ENCODE measurements around the gene AREG. TPM values are rescaled to one million over a fixed set of nuclear protein-coding genes. Genes with fewer than 3 reads are reported as not detected.

The AREG gene
- total and polyA plus RNA-seq, 2 of the 4 experiments (the other 2 are of a cell fraction), result 0.17 to 0.18 TPM

DNA sequence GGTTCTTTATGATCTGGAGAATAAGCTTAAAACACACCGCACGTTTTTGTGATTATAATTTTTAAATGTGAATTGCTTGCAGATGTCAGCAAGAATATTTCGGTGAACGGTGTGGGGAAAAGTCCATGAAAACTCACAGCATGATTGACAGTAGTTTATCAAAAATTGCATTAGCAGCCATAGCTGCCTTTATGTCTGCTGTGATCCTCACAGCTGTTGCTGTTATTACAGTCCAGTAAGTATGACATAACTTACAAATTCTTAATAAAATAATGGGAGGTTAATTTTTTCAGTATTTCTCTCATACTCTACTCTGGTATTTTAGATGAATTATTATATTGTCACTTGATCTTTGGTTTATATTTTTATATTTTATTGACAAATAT lies 5.4 kb downstream of the AREG start:
- BruUV-seq (replicated peaks), result no TSS peak
- Histone ChIP-seq H2BK120ac (ENCODE audit: low read depth, low read length) (no peak overlapping the region), H4K20me1 (ENCODE audit: insufficient read depth, low read length) (no peaks in the 10 kb centered on the region), H3K9me3 (ENCODE audit: control insufficient read depth, insufficient read depth, low read length) (no peaks in the 10 kb centered on the region), H3K27ac (ENCODE audit: insufficient read depth, low read length) (no peak overlapping the region), H4K8ac (ENCODE audit: low read depth in 2 of 2, low read length in 2 of 2) (no peak overlapping the region), H3K27me3 (ENCODE audit: control insufficient read depth, insufficient read depth, low read length) (no peaks in the 10 kb centered on the region), H2AK5ac (ENCODE audit: low read depth, low read length) (no peak overlapping the region), H3K56ac (ENCODE audit: extremely low read depth, insufficient read depth, low read length) (no peak overlapping the region), H3K4me2 (ENCODE audit: low read depth, low read length) (no peak overlapping the region), H2AK9ac (replicated peaks; ENCODE audit: low read depth, low read length, poor library complexity) (no peak overlapping the region), H3K9ac (ENCODE audit: low read depth, low read length) (no peak overlapping the region), H3K4ac (ENCODE audit: low read depth, low read length) (no peak overlapping the region), H3K4me1 (ENCODE audit: control insufficient read depth, insufficient read depth, low read length) (peaks cover 3% of the 10 kb centered on the region; the same call in 1 of the 2 replicates), H2AFZ (replicated peaks; ENCODE audit: low read length, poor library complexity) (no peak overlapping the region), H3K9me1 (ENCODE audit: insufficient read depth, low read length) (peaks cover 5% of the 10 kb centered on the region; the same call in 1 of the 2 replicates), H3K79me1 (ENCODE audit: low read depth in 1 of 2, low read length in 2 of 2) (peaks cover 0 to 3% of the 10 kb centered on the region in 2 experiments; a peak in 1 of 4 replicates), H4K91ac (ENCODE audit: insufficient read depth, low read depth, low read length) (no peak overlapping the region), H3K36me3 (ENCODE audit: control insufficient read depth, insufficient read depth, low read length) (peaks cover 2% of the 10 kb centered on the region; the same call in 1 of the 2 replicates), H3K18ac (ENCODE audit: low read depth, low read length) (peak overlapping the region; percentile 65; the same call in 1 of the 2 replicates), H3K14ac (replicated peaks; ENCODE audit: low read depth, low read length) (no peak overlapping the region), H3K23ac (ENCODE audit: low read depth, low read length) (no peak overlapping the region), H2BK15ac (ENCODE audit: low read depth, low read length) (no peak overlapping the region), H4K5ac (ENCODE audit: low read depth, low read length) (no peak overlapping the region), H2BK20ac (ENCODE audit: low read depth, low read length) (no peak overlapping the region), H2BK5ac (ENCODE audit: low read depth, low read length, poor library complexity, severe bottlenecking) (no peak overlapping the region), H3K4me3 (ENCODE audit: insufficient read depth, low read depth, low read length) (no peak overlapping the region)
- DNase-seq, result no peak
- no peak for TF ChIP-seq SMC3 (IDR thresholded peaks at IDR 0.05; ENCODE audit: low read depth, low read length)
- TF ChIP-seq, protein P1, sequence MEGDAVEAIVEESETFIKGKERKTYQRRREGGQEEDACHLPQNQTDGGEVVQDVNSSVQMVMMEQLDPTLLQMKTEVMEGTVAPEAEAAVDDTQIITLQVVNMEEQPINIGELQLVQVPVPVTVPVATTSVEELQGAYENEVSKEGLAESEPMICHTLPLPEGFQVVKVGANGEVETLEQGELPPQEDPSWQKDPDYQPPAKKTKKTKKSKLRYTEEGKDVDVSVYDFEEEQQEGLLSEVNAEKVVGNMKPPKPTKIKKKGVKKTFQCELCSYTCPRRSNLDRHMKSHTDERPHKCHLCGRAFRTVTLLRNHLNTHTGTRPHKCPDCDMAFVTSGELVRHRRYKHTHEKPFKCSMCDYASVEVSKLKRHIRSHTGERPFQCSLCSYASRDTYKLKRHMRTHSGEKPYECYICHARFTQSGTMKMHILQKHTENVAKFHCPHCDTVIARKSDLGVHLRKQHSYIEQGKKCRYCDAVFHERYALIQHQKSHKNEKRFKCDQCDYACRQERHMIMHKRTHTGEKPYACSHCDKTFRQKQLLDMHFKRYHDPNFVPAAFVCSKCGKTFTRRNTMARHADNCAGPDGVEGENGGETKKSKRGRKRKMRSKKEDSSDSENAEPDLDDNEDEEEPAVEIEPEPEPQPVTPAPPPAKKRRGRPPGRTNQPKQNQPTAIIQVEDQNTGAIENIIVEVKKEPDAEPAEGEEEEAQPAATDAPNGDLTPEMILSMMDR (conservative IDR thresholded peaks at IDR 0.05; ENCODE audit: low read depth, low read length), result no peak
- TF ChIP-seq FOS (IDR thresholded peaks at IDR 0.05; ENCODE audit: low read depth, low read length), result no peak
- TF ChIP-seq RFX5 (IDR thresholded peaks at IDR 0.05; ENCODE audit: low read depth, low read length), result no peak
- no peak for TF ChIP-seq BHLHE40 (IDR thresholded peaks at IDR 0.05; ENCODE audit: low read depth, low read length)
- no peak for TF ChIP-seq NFE2L2 (IDR thresholded peaks at IDR 0.05; ENCODE audit: low read depth, low read length)
- TF ChIP-seq CHD1 (IDR thresholded peaks at IDR 0.05; ENCODE audit: low read depth, low read length), result no peak
- TF ChIP-seq CEBPB (IDR thresholded peaks at IDR 0.05; ENCODE audit: low read depth, low read length), result no peak
- 80% methylated on average over 2 of the region's 4 CpGs; no CpG with 5 or more reads in 1 of the 2 experiments for WGBS, 2 experiments (ENCODE audit: extremely low coverage in 2 of 2, insufficient read length in 1 of 2)
- ATAC-seq (ENCODE audit: low read depth), result no peak
- ChIA-PET POLR2A (ENCODE audit: unreplicated experiment) (interaction anchor here (0.9 kb wide), 1 partner anchor 23 kb away, joined by 3 read pairs; no protein-coding TSS in a partner anchor), CTCF (no interaction called here)
- intact Hi-C loops (cut with micrococcal nuclease), result no loop called here
- in situ Hi-C loops (cut with MboI; ENCODE audit: low sequenced_read_pairs), result no loop called here
- dilution Hi-C loops (cut with HindIII; ENCODE audit: low sequenced_read_pairs, unreplicated experiment), result no loop called here

Data from IMR-90 (cell line).